ENCODE data around the gene ATP10B.

- TF ChIP-seq CTCF (tag by site-specific recombination; IDR thresholded peaks at IDR 0.05) (no peak), REST (tag by site-specific recombination; IDR thresholded peaks at IDR 0.05) (no peak), ZNF23 (tag by site-specific recombination; IDR thresholded peaks at IDR 0.05; ENCODE audit: borderline replicate concordance) (no peak), ZNF133 (tag by site-specific recombination; IDR thresholded peaks at IDR 0.05) (no peak), SETDB1 (IDR thresholded peaks at IDR 0.05; ENCODE audit: insufficient read length, low read length) (no peak), ZNF707 (tag by site-specific recombination; IDR thresholded peaks at IDR 0.05) (no peak), ZBTB7A (tag by site-specific recombination; IDR thresholded peaks at IDR 0.05; ENCODE audit: low read depth) (no peak), ZNF776 (tag by site-specific recombination; IDR thresholded peaks at IDR 0.05; ENCODE audit: borderline replicate concordance) (no peak), KLF17 (tag by site-specific recombination; IDR thresholded peaks at IDR 0.05) (no peak)
Measured at GRCh38 chr5:160852049-160852448, at the start of gene ATP10B.

All from HEK293 (cell line).